ENCODE data around the gene ORM2. TPM values are rescaled to one million over a fixed set of nuclear protein-coding genes. Genes with fewer than 3 reads are reported as not detected.

The ORM2 gene
- total RNA-seq, 1 experiment from 2014 or later: 0.59 TPM

- Histone ChIP-seq H3K9me2 (ENCODE audit: insufficient read depth) (no peaks in the 10 kb centered on the region), H3K27me3 (ENCODE audit: insufficient read depth, low read length) (no peaks in the 10 kb centered on the region)
- CTCF ChIA-PET: no interaction called here
Measured at GRCh38 chr9:114311571-114312512, 17.8 kb upstream of the ORM2 start.

DNA sequence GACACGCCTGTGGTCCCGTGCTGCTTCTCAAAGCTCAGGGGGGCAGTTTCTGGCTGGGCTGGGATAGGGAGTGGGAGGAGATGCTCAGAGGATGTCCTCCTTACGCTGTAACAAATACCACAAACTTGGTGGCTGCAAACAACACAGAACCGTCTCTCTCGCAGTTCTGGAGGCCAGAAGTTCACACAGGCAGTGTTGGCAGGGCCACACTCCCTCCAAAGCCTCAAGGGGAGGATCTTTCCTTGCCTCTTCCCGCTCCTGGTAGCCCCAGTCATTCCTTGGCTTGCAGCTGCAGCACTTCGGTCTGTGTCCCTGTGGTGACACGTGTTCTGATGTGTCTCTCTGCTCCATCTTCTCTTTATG lies 17.2 kb upstream of the ORM2 start:
- H3K27me3 ChIP-seq (ENCODE audit: insufficient read depth, low read length): no peaks in the 10 kb centered on the region
- H3K9ac ChIP-seq (ENCODE audit: low read length): no peak overlapping the region
- no TSS peak for BruUV-seq (replicated peaks)
- intact Hi-C loops (cut with micrococcal nuclease): no loop called here
- no peak for ATAC-seq
- ChIA-PET RAD21 (ENCODE audit: low non-redundant PET in 1 of 2, low total read pairs in 2 of 2, uncharacterized antibody in 2 of 2, unreplicated experiment in 2 of 2) (no interaction called here), CTCF (no interaction called here), POLR2A (no interaction called here)
- no peaks in the 10 kb centered on the region for H3K9me3 ChIP-seq (ENCODE audit: control insufficient read depth in 1 of 2, insufficient read depth in 1 of 2, low read depth in 1 of 2, low read length in 2 of 2)
- no peak overlapping the region for H3K27ac ChIP-seq (ENCODE audit: low read depth, low read length)
- H3K9me2 ChIP-seq (ENCODE audit: insufficient read depth): no peaks in the 10 kb centered on the region
- TF ChIP-seq RAD21 (IDR thresholded peaks at IDR 0.05; ENCODE audit: low read depth) (no peak), POLR2AphosphoS5 (IDR thresholded peaks at IDR 0.05; ENCODE audit: low read depth, low read length) (no peak), SP1 (IDR thresholded peaks at IDR 0.05; ENCODE audit: low read depth) (no peak), POLR2A (IDR thresholded peaks at IDR 0.05; ENCODE audit: borderline replicate concordance, extremely low read depth, insufficient read depth, insufficient read length) (no peak), CTCF (IDR thresholded peaks at IDR 0.05 in 2 of 3, conservative IDR thresholded peaks at IDR 0.05 in 1 of 3; ENCODE audit: borderline replicate concordance in 1 of 3, insufficient read depth in 1 of 3, low read depth in 2 of 3, low read length in 2 of 3) (no peak), ZNF274 (IDR thresholded peaks at IDR 0.05; ENCODE audit: low read depth, low read length) (no peak), SIN3A (IDR thresholded peaks at IDR 0.05; ENCODE audit: low read depth) (no peak), YY1 (IDR thresholded peaks at IDR 0.05; ENCODE audit: extremely low read depth, insufficient replicate concordance, low read depth, low read length) (no peak)
- TF ChIP-seq, protein P1, sequence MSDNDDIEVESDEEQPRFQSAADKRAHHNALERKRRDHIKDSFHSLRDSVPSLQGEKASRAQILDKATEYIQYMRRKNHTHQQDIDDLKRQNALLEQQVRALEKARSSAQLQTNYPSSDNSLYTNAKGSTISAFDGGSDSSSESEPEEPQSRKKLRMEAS (IDR thresholded peaks at IDR 0.05): no peak
- DNase-seq (ENCODE audit: low read depth, low spot score): no peak
- no peak overlapping the region for H3K4me3 ChIP-seq (replicated peaks in 1 of 2; ENCODE audit: low read depth in 1 of 2, low read length in 2 of 2)
- no peaks in the 10 kb centered on the region for H3K4me1 ChIP-seq (ENCODE audit: control insufficient read depth in 1 of 2, insufficient read depth in 2 of 2, low read length in 2 of 2)
- H2AFZ ChIP-seq (ENCODE audit: low read depth, low read length, poor library complexity, severe bottlenecking): no peak overlapping the region
- no peaks in the 10 kb centered on the region for H4K20me1 ChIP-seq (ENCODE audit: insufficient read depth)
- no peaks in the 10 kb centered on the region for H3K36me3 ChIP-seq (ENCODE audit: control insufficient read depth in 1 of 2, insufficient read depth in 2 of 2, low read length in 2 of 2)
- no peak overlapping the region for H3K4me2 ChIP-seq (ENCODE audit: low read length)
- no peaks in the 10 kb centered on the region for H3K79me2 ChIP-seq (ENCODE audit: insufficient read depth, low read length)

More at GRCh38 chr9:114311571-114312512, 17.8 kb upstream of the ORM2 start:
- intact Hi-C loops (cut with micrococcal nuclease): no loop called here
- no peak overlapping the region for H3K9ac ChIP-seq (ENCODE audit: low read length)
- no peaks in the 10 kb centered on the region for H3K79me2 ChIP-seq (ENCODE audit: insufficient read depth, low read length)
- no peaks in the 10 kb centered on the region for H3K36me3 ChIP-seq (ENCODE audit: control insufficient read depth in 1 of 2, insufficient read depth in 2 of 2, low read length in 2 of 2)
- H3K27ac ChIP-seq (ENCODE audit: low read depth, low read length): no peak overlapping the region
- ChIA-PET POLR2A (no interaction called here), RAD21 (ENCODE audit: low non-redundant PET in 1 of 2, low total read pairs in 2 of 2, uncharacterized antibody in 2 of 2, unreplicated experiment in 2 of 2) (no interaction called here)
- DNase-seq (ENCODE audit: low read depth, low spot score) (no peak), ATAC-seq (no peak)
- no peaks in the 10 kb centered on the region for H3K4me1 ChIP-seq (ENCODE audit: control insufficient read depth in 1 of 2, insufficient read depth in 2 of 2, low read length in 2 of 2)
- H3K9me3 ChIP-seq (ENCODE audit: control insufficient read depth in 1 of 2, insufficient read depth in 1 of 2, low read depth in 1 of 2, low read length in 2 of 2): no peaks in the 10 kb centered on the region
- H3K4me2 ChIP-seq (ENCODE audit: low read length): no peak overlapping the region
- TSS peak; percentile 32 for BruUV-seq (replicated peaks)
- H2AFZ ChIP-seq (ENCODE audit: low read depth, low read length, poor library complexity, severe bottlenecking): no peak overlapping the region
- no peak overlapping the region for H3K4me3 ChIP-seq (replicated peaks in 1 of 2; ENCODE audit: low read depth in 1 of 2, low read length in 2 of 2)
- no peak for TF ChIP-seq ATF3 (IDR thresholded peaks at IDR 0.05)
- no peaks in the 10 kb centered on the region for H4K20me1 ChIP-seq (ENCODE audit: insufficient read depth)
